B cell (primary cell): ENCODE results near the gene GORASP2. TPM values are rescaled to one million over a fixed set of nuclear protein-coding genes. Genes with fewer than 3 reads are reported as not detected.

ENCODE experiments used
- ATAC-seq: fragments of 200-7000 bp; cut with Tn5 transposase; one replicate; pipeline ENCODE4 v1.10.0; 2021; ENCODE audit warnings: low read depth, mild to moderate bottlenecking, moderate number of reproducible peaks, moderate library complexity
- CTCF ChIA-PET: fragments of 350-600 bp; sonication (Branson Sonifier 250); formaldehyde crosslinking; loops from one replicate; lab custom pipeline; 2021; ENCODE audit warnings: antibody characterized with exemption, inconsistent platforms; lab: Charles Lee
- POLR2A ChIA-PET: fragments of 350-600 bp; sonication (Branson Sonifier 250); formaldehyde crosslinking; loops from one replicate; lab custom pipeline; 2021; ENCODE audit warnings: antibody characterized with exemption; lab: Charles Lee
- DNase-seq: peaks from one replicate; pipeline ENCODE4 v3.0.0; 2013
- H2AFZ ChIP-seq: 2 replicates; pipeline ENCODE4 v1.6.1; 2012; ENCODE audit warnings: mild to moderate bottlenecking, low read depth, low read length; ENCODE audit not compliant: insufficient read depth, poor library complexity, severe bottlenecking
- H3K27ac ChIP-seq, 2 donors: 1 replicate in 1 of 2; 2 replicates in 1 of 2; pipeline ENCODE4 v1.5.1; 2012 to 2013; ENCODE audit warnings: low read length in 2 of 2, mild to moderate bottlenecking in 2 of 2, moderate library complexity in 1 of 2
- H3K27me3 ChIP-seq, 4 experiments: fragments of 200-600 bp in 1 of 4; sonication (generic) in 1 of 4; replicated peaks in 1 of 4; 1 replicate in 2 of 4; 2 replicates in 2 of 4; pipeline versions ENCODE4 v1.6.1 to v1.7.0; 2013 to 2016; ENCODE audit warnings: low read length in 3 of 4, mild to moderate bottlenecking in 2 of 4, mixed read lengths in 1 of 4, moderate library complexity in 1 of 4; ENCODE audit not compliant: insufficient read depth in 4 of 4, control insufficient read depth in 3 of 4; ENCODE audit errors: control extremely low read depth in 1 of 4
- H3K36me3 ChIP-seq, 2 experiments: replicated peaks in 1 of 2; 1 replicate in 1 of 2; 2 replicates in 1 of 2; pipeline versions ENCODE4 v1.6.1 to v1.7.1; 2013; ENCODE audit warnings: low read length in 1 of 2; ENCODE audit not compliant: insufficient read depth in 2 of 2, control insufficient read depth in 1 of 2; ENCODE audit errors: control extremely low read depth in 1 of 2, extremely low read depth in 1 of 2
- H3K4me1 ChIP-seq, 2 donors: fragments of 200-600 bp in 1 of 2; sonication (generic) in 1 of 2; 1 replicate in 1 of 2; 2 replicates in 1 of 2; pipeline versions ENCODE4 v1.5.1 to v1.6.1; 2013 to 2017; ENCODE audit warnings: low read length in 2 of 2; ENCODE audit not compliant: control insufficient read depth in 2 of 2, insufficient read depth in 2 of 2
- H3K4me2 ChIP-seq: replicated peaks from 2 replicates; pipeline ENCODE3; 2012; ENCODE audit warnings: mild to moderate bottlenecking, low read depth, low read length; ENCODE audit not compliant: poor library complexity, severe bottlenecking
- H3K4me3 ChIP-seq, 5 experiments: fragments of 200-600 bp in 1 of 5; sonication (generic) in 1 of 5; 1 replicate in 3 of 5; 2 replicates in 2 of 5; pipeline versions ENCODE4 v1.5.1 to v1.7.0; 2011 to 2016; ENCODE audit warnings: low read length in 4 of 5, mild to moderate bottlenecking in 4 of 5, low read depth in 2 of 5, control low read depth in 1 of 5, moderate library complexity in 1 of 5; ENCODE audit not compliant: insufficient read depth in 1 of 5; ENCODE audit errors: control extremely low read depth in 1 of 5, extremely low read depth in 1 of 5
- H3K79me2 ChIP-seq: fragments of 200-600 bp; sonication (generic); one replicate; pipeline ENCODE4 v1.6.0; 2016; ENCODE audit warnings: low read length; ENCODE audit not compliant: control insufficient read depth, insufficient read depth
- H3K9ac ChIP-seq: fragments of 200-600 bp; sonication (generic); 2 replicates; pipeline ENCODE4 v1.6.1; 2017; ENCODE audit warnings: mild to moderate bottlenecking, low read length, moderate library complexity
- H3K9me3 ChIP-seq, 3 donors: one replicate each; pipeline versions ENCODE4 v1.6.1 to v1.7.1; 2013; ENCODE audit warnings: low read length in 2 of 3; ENCODE audit not compliant: control insufficient read depth in 2 of 3, insufficient read depth in 1 of 3; ENCODE audit errors: control extremely low read depth in 1 of 3
- H4K20me1 ChIP-seq: 2 replicates; pipeline ENCODE4 v1.6.0; 2012; ENCODE audit warnings: mild to moderate bottlenecking, low read length; ENCODE audit not compliant: insufficient read depth, control insufficient read depth, poor library complexity, severe bottlenecking
- H3K27ac Mint-ChIP-seq: one replicate; pipeline ENCODE4 v1.8.0; 2021; ENCODE audit warnings: mixed read lengths
- H3K27me3 Mint-ChIP-seq: one replicate; pipeline ENCODE4 v1.8.0; 2021; ENCODE audit warnings: mixed read lengths
- H3K4me1 Mint-ChIP-seq: one replicate; pipeline ENCODE4 v1.8.0; 2021; ENCODE audit warnings: mixed read lengths
- H3K4me3 Mint-ChIP-seq: one replicate; pipeline ENCODE4 v1.8.0; 2021; ENCODE audit warnings: mixed read lengths
- H3K9me3 Mint-ChIP-seq: one replicate; pipeline ENCODE4 v1.8.0; 2022; ENCODE audit warnings: mixed read lengths; ENCODE audit not compliant: insufficient read depth
- CTCF ChIP-seq: fragments of 200-600 bp; IDR thresholded peaks from one replicate; pipeline ENCODE4 v1.8.0; 2022; ENCODE audit warnings: antibody characterized with exemption, mild to moderate bottlenecking
- EZH2 ChIP-seq: IDR thresholded peaks from 2 replicates; pipeline ENCODE4 v1.6.1; 2012; ENCODE audit warnings: borderline replicate concordance, low read depth, mild to moderate bottlenecking, moderate library complexity, low read length; ENCODE audit not compliant: insufficient read depth, poor library complexity, severe bottlenecking
- WGBS: methylation state at CpG from one replicate; pipeline ENCODE4 v1.1.5; 2013; ENCODE audit warnings: missing lambda C conversion rate; ENCODE audit not compliant: insufficient coverage; 5-methylcytosine and 5-hydroxymethylcytosine counted together
- intact Hi-C: fragments of 100-400 bp; cut with micrococcal nuclease; formaldehyde crosslinking; loops from one replicate; pipeline ENCODE4 v1.10.0; 2022
- polyA plus RNA-seq: library from polyadenylated mRNA; depleted of rRNA; stranded (reverse); fragments of >200 nt; gene quantifications from 2 replicates; pipeline ENCODE4 v1.2.3, GENCODE V29; 2012
- total RNA-seq, 2 donors: library from RNA; stranded (reverse); fragments of 120-200 nt in 1 of 2; gene quantifications; 1 replicate in 1 of 2; 2 replicates in 1 of 2; pipeline versions ENCODE4 v1.2.3 to v1.2.4, GENCODE V29; 2013 to 2022

Gene GORASP2
- total and polyA plus RNA-seq, 2 donors (not counting 1 experiment from before 2014, with no cell fraction given): 40.5 to 50.5 TPM

GRCh38 chr2:170923799-170924198 is 5.3 kb upstream of the GORASP2 start:
- H3K9ac ChIP-seq: no peak overlapping the region
- Mint-ChIP-seq H3K4me3 (no peak overlapping the region), H3K27ac (no peak overlapping the region), H3K4me1 (peaks cover 9% of the 10 kb centered on the region), H3K27me3 (no peaks in the 10 kb centered on the region), H3K9me3 (peaks cover 3% of the 10 kb centered on the region)
- H3K4me2 ChIP-seq: no peak overlapping the region
- H3K79me2 ChIP-seq: no peaks in the 10 kb centered on the region
- ATAC-seq (no peak), DNase-seq (no peak)
- 71% methylated on average over 1 of the region's 1 CpG for WGBS
- H4K20me1 ChIP-seq: no peaks in the 10 kb centered on the region
- H3K4me1 ChIP-seq: peaks cover 10 to 13% of the 10 kb centered on the region in 2 donors
- TF ChIP-seq EZH2 (no peak), CTCF (no peak)
- no peak overlapping the region for H2AFZ ChIP-seq
- ChIA-PET POLR2A (no interaction called here), CTCF (no interaction called here)
- no peak overlapping the region for H3K27ac ChIP-seq
- H3K9me3 ChIP-seq: peaks cover 3 to 19% (median 11%) of the 10 kb centered on the region in 3 donors
- no peaks in the 10 kb centered on the region for H3K36me3 ChIP-seq
- no peaks in the 10 kb centered on the region for H3K27me3 ChIP-seq
- intact Hi-C loops: no loop called here
- H3K4me3 ChIP-seq: no peak overlapping the region

GRCh38 chr2:170924969-170925368 is 4.1 kb upstream of the GORASP2 start:
- Mint-ChIP-seq H3K27ac (no peak overlapping the region), H3K4me3 (no peak overlapping the region), H3K4me1 (peaks cover 12% of the 10 kb centered on the region), H3K27me3 (no peaks in the 10 kb centered on the region), H3K9me3 (no peaks in the 10 kb centered on the region)
- ATAC-seq (no peak), DNase-seq (no peak)
- intact Hi-C loops: no loop called here
- H3K79me2 ChIP-seq: peaks cover 7% of the 10 kb centered on the region
- POLR2A ChIA-PET: no interaction called here
- peaks cover 3 to 19% (median 11%) of the 10 kb centered on the region in 3 donors for H3K9me3 ChIP-seq
- no peak overlapping the region for H3K4me3 ChIP-seq
- no peak overlapping the region for H3K9ac ChIP-seq
- H3K4me2 ChIP-seq: no peak overlapping the region
- no peaks in the 10 kb centered on the region for H4K20me1 ChIP-seq
- no peak overlapping the region for H3K27ac ChIP-seq
- no peak overlapping the region for H2AFZ ChIP-seq
- H3K36me3 ChIP-seq: no peaks in the 10 kb centered on the region
- H3K27me3 ChIP-seq: no peaks in the 10 kb centered on the region
- peaks cover 11 to 17% of the 10 kb centered on the region in 2 donors for H3K4me1 ChIP-seq
- CTCF ChIA-PET: interaction anchor here (0.6 to 0.8 kb wide), 2 partner anchors 105 to 509 kb away, joined by 3 read pairs; partner anchors contain the start of genes DCAF17 and METTL8
- TF ChIP-seq CTCF: no peak
- no peak for TF ChIP-seq EZH2
